ENCODE results near the gene CCDC171. TPM values are rescaled to one million over a fixed set of nuclear protein-coding genes. Genes with fewer than 3 reads are reported as not detected.

CCDC171 gene
- total and polyA plus RNA-seq, 4 donors, result 0.13 to 1.1 (median 0.43) TPM

DNA sequence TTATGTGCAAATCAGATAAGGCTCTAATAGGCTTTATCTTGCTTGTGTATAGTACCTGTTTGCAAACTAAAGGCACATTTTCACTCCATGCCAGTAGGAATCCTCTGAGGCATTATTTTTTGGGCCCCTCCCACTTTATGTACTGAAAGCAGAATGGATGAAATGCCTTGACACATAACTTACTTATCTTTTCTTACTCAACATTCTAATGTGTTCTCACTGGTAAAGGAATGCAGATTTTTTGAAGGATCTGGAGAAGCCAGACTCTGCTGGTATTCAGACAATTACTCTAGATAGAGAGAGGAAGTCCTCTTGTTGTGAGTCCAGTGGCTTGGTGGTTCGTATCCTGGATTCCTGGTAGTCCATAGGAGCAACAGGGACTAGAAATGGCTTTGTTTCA lies 336.7 kb downstream of the CCDC171 start:
- H3K4me1 ChIP-seq (ENCODE audit: control insufficient read depth in 4 of 4, insufficient read depth in 4 of 4, low read length in 3 of 4), result no peaks in the 10 kb centered on the region
- no peaks in the 10 kb centered on the region for H3K27me3 ChIP-seq (ENCODE audit: control insufficient read depth in 4 of 4, insufficient read depth in 4 of 4, low read length in 3 of 4)
- no peak for DNase-seq (ENCODE audit: low spot score)
- H3K36me3 ChIP-seq (ENCODE audit: control insufficient read depth in 4 of 4, insufficient read depth in 3 of 4, low read depth in 1 of 4, low read length in 3 of 4), result no peaks in the 10 kb centered on the region
- WGBS, result 89% methylated on average over 1 of the region's 1 CpG
- H3K9ac ChIP-seq (ENCODE audit: low read depth in 1 of 2, low read length in 2 of 2), result no peak overlapping the region
- H3K4me3 ChIP-seq (ENCODE audit: low read depth in 1 of 3, low read length in 3 of 3), result no peak overlapping the region
- no peak for TF ChIP-seq RAD21 (IDR thresholded peaks at IDR 0.05)
- TF ChIP-seq FOXA1 (IDR thresholded peaks at IDR 0.05), result no peak
- no peak for TF ChIP-seq NR2F2 (IDR thresholded peaks at IDR 0.05)
- TF ChIP-seq HNF4A (conservative IDR thresholded peaks at IDR 0.05), result no peak
- TF ChIP-seq, protein P1, sequence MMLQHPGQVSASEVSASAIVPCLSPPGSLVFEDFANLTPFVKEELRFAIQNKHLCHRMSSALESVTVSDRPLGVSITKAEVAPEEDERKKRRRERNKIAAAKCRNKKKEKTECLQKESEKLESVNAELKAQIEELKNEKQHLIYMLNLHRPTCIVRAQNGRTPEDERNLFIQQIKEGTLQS (IDR thresholded peaks at IDR 0.05), result no peak
- TF ChIP-seq JUND (IDR thresholded peaks at IDR 0.05), result no peak
- no peak overlapping the region for H3K27ac ChIP-seq (ENCODE audit: low read depth in 1 of 2, low read length in 2 of 2)
- H3K9me3 ChIP-seq (ENCODE audit: control insufficient read depth in 4 of 4, low read length in 3 of 4), result peaks cover 0 to 5% (median 0%) of the 10 kb centered on the region in 4 donors

GRCh38 chr9:15901572-15901971 lies 348.7 kb downstream of the CCDC171 start:
- Histone ChIP-seq H3K4me3 (ENCODE audit: low read depth in 1 of 3, low read length in 3 of 3) (no peak overlapping the region), H3K27ac (ENCODE audit: low read depth in 1 of 2, low read length in 2 of 2) (no peak overlapping the region), H3K4me1 (ENCODE audit: control insufficient read depth in 4 of 4, insufficient read depth in 4 of 4, low read length in 3 of 4) (no peaks in the 10 kb centered on the region), H3K9ac (ENCODE audit: low read depth in 1 of 2, low read length in 2 of 2) (no peak overlapping the region), H3K9me3 (ENCODE audit: control insufficient read depth in 4 of 4, low read length in 3 of 4) (no peaks in the 10 kb centered on the region), H3K27me3 (ENCODE audit: control insufficient read depth in 4 of 4, insufficient read depth in 4 of 4, low read length in 3 of 4) (no peaks in the 10 kb centered on the region), H3K36me3 (ENCODE audit: control insufficient read depth in 4 of 4, insufficient read depth in 3 of 4, low read depth in 1 of 4, low read length in 3 of 4) (no peaks in the 10 kb centered on the region)
- 55% methylated on average over 1 of the region's 1 CpG for WGBS
- TF ChIP-seq YY1 (IDR thresholded peaks at IDR 0.05) (no peak), HNF4A (conservative IDR thresholded peaks at IDR 0.05) (no peak), RXRA (IDR thresholded peaks at IDR 0.05) (no peak), ZBTB33 (IDR thresholded peaks at IDR 0.05) (no peak), SP1 (IDR thresholded peaks at IDR 0.05) (no peak), RAD21 (IDR thresholded peaks at IDR 0.05) (no peak), GABPA (IDR thresholded peaks at IDR 0.05 in 1 of 2, conservative IDR thresholded peaks at IDR 0.05 in 1 of 2) (no peak), HNF4G (IDR thresholded peaks at IDR 0.05) (no peak), EGR1 (IDR thresholded peaks at IDR 0.05; ENCODE audit: low read depth in 2 of 2) (no peak), TAF1 (conservative IDR thresholded peaks at IDR 0.05) (no peak), NR2F2 (IDR thresholded peaks at IDR 0.05) (no peak), FOXA2 (IDR thresholded peaks at IDR 0.05) (no peak), FOXA1 (IDR thresholded peaks at IDR 0.05) (no peak)
- TF ChIP-seq, protein P2, sequence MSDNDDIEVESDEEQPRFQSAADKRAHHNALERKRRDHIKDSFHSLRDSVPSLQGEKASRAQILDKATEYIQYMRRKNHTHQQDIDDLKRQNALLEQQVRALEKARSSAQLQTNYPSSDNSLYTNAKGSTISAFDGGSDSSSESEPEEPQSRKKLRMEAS (IDR thresholded peaks at IDR 0.05), result no peak
- TF ChIP-seq, protein P3, sequence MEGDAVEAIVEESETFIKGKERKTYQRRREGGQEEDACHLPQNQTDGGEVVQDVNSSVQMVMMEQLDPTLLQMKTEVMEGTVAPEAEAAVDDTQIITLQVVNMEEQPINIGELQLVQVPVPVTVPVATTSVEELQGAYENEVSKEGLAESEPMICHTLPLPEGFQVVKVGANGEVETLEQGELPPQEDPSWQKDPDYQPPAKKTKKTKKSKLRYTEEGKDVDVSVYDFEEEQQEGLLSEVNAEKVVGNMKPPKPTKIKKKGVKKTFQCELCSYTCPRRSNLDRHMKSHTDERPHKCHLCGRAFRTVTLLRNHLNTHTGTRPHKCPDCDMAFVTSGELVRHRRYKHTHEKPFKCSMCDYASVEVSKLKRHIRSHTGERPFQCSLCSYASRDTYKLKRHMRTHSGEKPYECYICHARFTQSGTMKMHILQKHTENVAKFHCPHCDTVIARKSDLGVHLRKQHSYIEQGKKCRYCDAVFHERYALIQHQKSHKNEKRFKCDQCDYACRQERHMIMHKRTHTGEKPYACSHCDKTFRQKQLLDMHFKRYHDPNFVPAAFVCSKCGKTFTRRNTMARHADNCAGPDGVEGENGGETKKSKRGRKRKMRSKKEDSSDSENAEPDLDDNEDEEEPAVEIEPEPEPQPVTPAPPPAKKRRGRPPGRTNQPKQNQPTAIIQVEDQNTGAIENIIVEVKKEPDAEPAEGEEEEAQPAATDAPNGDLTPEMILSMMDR (IDR thresholded peaks at IDR 0.05; ENCODE audit: low read depth, low read length, missing input control), result no peak
- TF ChIP-seq, protein P1 (IDR thresholded peaks at IDR 0.05), result no peak
- TF ChIP-seq, protein P4, sequence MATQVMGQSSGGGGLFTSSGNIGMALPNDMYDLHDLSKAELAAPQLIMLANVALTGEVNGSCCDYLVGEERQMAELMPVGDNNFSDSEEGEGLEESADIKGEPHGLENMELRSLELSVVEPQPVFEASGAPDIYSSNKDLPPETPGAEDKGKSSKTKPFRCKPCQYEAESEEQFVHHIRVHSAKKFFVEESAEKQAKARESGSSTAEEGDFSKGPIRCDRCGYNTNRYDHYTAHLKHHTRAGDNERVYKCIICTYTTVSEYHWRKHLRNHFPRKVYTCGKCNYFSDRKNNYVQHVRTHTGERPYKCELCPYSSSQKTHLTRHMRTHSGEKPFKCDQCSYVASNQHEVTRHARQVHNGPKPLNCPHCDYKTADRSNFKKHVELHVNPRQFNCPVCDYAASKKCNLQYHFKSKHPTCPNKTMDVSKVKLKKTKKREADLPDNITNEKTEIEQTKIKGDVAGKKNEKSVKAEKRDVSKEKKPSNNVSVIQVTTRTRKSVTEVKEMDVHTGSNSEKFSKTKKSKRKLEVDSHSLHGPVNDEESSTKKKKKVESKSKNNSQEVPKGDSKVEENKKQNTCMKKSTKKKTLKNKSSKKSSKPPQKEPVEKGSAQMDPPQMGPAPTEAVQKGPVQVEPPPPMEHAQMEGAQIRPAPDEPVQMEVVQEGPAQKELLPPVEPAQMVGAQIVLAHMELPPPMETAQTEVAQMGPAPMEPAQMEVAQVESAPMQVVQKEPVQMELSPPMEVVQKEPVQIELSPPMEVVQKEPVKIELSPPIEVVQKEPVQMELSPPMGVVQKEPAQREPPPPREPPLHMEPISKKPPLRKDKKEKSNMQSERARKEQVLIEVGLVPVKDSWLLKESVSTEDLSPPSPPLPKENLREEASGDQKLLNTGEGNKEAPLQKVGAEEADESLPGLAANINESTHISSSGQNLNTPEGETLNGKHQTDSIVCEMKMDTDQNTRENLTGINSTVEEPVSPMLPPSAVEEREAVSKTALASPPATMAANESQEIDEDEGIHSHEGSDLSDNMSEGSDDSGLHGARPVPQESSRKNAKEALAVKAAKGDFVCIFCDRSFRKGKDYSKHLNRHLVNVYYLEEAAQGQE (IDR thresholded peaks at IDR 0.05), result no peak
- no peak for DNase-seq (ENCODE audit: low spot score)

All from liver (tissue), 9 donors.